SK-N-MC (cell line): ENCODE measurements around the gene DTNBP1.

Experiments
- DNase-seq: peaks from one replicate; pipeline ENCODE4 v3.0.0-alpha.2; 2011; ENCODE audit warnings: low read depth, low spot score
- H3K27ac ChIP-seq: fragments of 200-600 bp; sonication (generic); 2 replicates; pipeline ENCODE4 v1.5.1; 2016; ENCODE audit warnings: mixed run types
- H3K36me3 ChIP-seq: fragments of 200-600 bp; sonication (generic); 2 replicates; pipeline ENCODE4 v1.6.1; 2017; ENCODE audit warnings: antibody characterized with exemption, low read length, mixed read lengths; ENCODE audit not compliant: insufficient read depth
- H3K4me3 ChIP-seq: fragments of 200-600 bp; sonication (generic); 2 replicates; pipeline ENCODE4 v1.5.1; 2016
- H3K9ac ChIP-seq: fragments of 200-600 bp; sonication (generic); 2 replicates; pipeline ENCODE4 v1.8.0; 2017; ENCODE audit warnings: mixed run types, mixed read lengths; ENCODE audit not compliant: insufficient read length
- H3K9me3 ChIP-seq: fragments of 200-600 bp; sonication (generic); 2 replicates; pipeline ENCODE4 v1.6.1; 2017; ENCODE audit warnings: low read depth, mild to moderate bottlenecking, antibody characterized with exemption, low read length, moderate library complexity, mixed read lengths
- EZH2 ChIP-seq: fragments of 200-600 bp; sonication (generic); IDR thresholded peaks from one replicate; pipeline ENCODE4 v1.6.1; 2017; ENCODE audit warnings: antibody characterized with exemption
- FOXP2 ChIP-seq: optimal IDR thresholded peaks from 2 replicates; pipeline ENCODE3; 2011; ENCODE audit warnings: mild to moderate bottlenecking, moderate library complexity; ENCODE audit not compliant: insufficient read depth; ENCODE audit errors: extremely low read length, control extremely low read depth
- POLR2AphosphoS5 ChIP-seq: IDR thresholded peaks from 2 replicates; pipeline ENCODE4 v1.6.1; 2012; ENCODE audit warnings: mild to moderate bottlenecking, low read depth, low read length, borderline replicate concordance

The DTNBP1 gene

DNA sequence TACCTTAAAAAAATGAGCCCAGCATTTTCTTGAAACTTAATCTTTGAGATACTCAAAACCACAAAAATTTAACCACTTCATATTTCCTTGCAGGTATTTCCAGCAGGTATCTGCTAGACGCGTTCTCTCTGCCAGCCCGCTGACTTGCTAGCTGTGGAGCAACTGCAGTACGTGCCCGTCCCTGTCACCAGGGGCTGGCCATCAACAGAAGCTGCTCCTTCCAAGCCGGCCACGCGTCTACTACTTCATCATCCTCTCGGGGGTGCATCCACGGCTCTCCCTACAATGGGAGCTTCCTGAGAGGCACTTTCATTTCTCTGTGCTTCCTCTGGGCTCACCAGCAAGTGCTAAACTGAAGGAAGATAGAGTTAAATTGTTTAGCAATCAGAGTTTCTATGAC is 132.4 kb downstream of the DTNBP1 start:
- H3K36me3 ChIP-seq = peaks cover 52% of the 10 kb centered on the region
- no peak for TF ChIP-seq POLR2AphosphoS5
- TF ChIP-seq EZH2 = no peak
- TF ChIP-seq FOXP2 = no peak
- H3K9ac ChIP-seq = no peak overlapping the region
- H3K9me3 ChIP-seq = no peaks in the 10 kb centered on the region
- H3K27ac ChIP-seq = 0 out of 2 replicates have a peak overlapping the region, but pooled peaks have one; percentile 35
- no peak for DNase-seq
- H3K4me3 ChIP-seq = no peak overlapping the region

- Histone ChIP-seq H3K4me3 (no peak overlapping the region), H3K9ac (no peak overlapping the region), H3K9me3 (no peaks in the 10 kb centered on the region), H3K27ac (no peak overlapping the region), H3K36me3 (peaks cover 67% of the 10 kb centered on the region)
- TF ChIP-seq EZH2 = no peak
- no peak for TF ChIP-seq POLR2AphosphoS5
- no peak for DNase-seq
Measured at GRCh38 chr6:15528870-15529269, 134.0 kb downstream of the DTNBP1 start.

GRCh38 chr6:15527838-15528617 is 134.8 kb downstream of the DTNBP1 start:
- Histone ChIP-seq H3K27ac (no peak overlapping the region), H3K9ac (no peak overlapping the region), H3K9me3 (no peaks in the 10 kb centered on the region), H3K36me3 (peaks cover 75% of the 10 kb centered on the region), H3K4me3 (no peak overlapping the region)
- DNase-seq = no peak
- TF ChIP-seq POLR2AphosphoS5 (no peak), FOXP2 (no peak), EZH2 (no peak)

DNA sequence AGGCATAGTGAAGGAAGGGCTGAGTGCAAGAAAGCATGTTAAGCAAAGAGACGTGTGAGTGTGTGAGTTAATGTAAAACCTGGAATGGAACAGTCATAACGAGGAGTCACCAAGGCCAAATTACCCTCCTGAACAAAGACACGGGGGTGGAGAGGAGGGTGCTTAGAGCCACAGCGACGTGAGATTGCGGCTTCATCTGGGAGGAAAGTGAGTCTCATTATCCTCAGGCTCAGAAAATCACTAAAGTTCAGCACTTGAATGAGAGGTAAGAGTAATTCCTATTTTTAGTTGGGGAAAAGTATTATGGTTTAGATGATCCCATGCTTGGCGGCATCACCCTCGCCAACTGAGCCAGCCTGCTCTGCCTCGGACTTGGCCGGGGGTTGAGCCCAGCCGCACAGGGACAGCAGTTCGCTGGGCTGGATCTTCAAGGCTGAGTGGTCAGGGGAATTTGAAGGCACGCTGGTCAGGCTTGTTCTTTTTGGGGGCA is 136.6 kb downstream of the DTNBP1 start:
- Histone ChIP-seq H3K9me3 (no peaks in the 10 kb centered on the region), H3K9ac (no peak overlapping the region), H3K27ac (no peak overlapping the region), H3K4me3 (no peak overlapping the region), H3K36me3 (peaks cover 86% of the 10 kb centered on the region)
- TF ChIP-seq EZH2 (no peak), POLR2AphosphoS5 (no peak), FOXP2 (no peak)
- no peak for DNase-seq

DNA sequence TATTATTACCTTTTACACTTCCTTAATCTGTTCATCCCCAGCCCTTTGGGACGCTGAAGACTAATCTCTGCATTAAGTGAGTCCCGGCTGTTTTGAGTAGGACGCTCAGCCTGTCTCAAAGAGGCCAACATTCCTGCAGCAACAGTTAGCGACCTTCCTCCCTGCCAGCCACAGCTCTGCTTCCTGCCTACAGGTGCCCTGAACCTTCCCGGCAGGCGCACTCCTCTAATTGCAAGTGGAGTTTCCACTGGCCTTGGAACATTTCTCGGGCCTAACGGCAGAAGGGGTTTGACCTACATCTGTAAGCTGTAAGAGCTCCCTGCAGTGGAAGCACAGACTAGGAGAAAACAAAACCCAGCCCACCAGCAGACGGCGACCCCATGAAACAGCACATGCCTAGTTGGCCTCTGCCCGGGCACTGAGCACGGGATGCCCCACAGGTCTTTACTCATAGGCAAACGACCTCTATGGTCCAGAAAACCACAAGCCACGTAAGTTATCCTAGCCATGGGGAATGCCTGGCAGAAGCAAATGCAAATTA is 137.9 kb downstream of the DTNBP1 start:
- H3K9ac ChIP-seq = no peak overlapping the region
- no peak overlapping the region for H3K27ac ChIP-seq
- H3K9me3 ChIP-seq = no peaks in the 10 kb centered on the region
- H3K36me3 ChIP-seq = peaks cover 91% of the 10 kb centered on the region
- no peak overlapping the region for H3K4me3 ChIP-seq
- no peak for DNase-seq
- TF ChIP-seq POLR2AphosphoS5 = no peak
- TF ChIP-seq EZH2 = no peak

GRCh38 chr6:15523679-15524630 is 138.9 kb downstream of the DTNBP1 start:
- Histone ChIP-seq H3K9ac (no peak overlapping the region), H3K9me3 (no peaks in the 10 kb centered on the region), H3K27ac (no peak overlapping the region), H3K4me3 (no peak overlapping the region), H3K36me3 (peaks cover 95% of the 10 kb centered on the region)
- DNase-seq = no peak
- no peak for TF ChIP-seq EZH2
- TF ChIP-seq FOXP2 = no peak
- no peak; the same call in 1 of the 2 replicates for TF ChIP-seq POLR2AphosphoS5

DNA sequence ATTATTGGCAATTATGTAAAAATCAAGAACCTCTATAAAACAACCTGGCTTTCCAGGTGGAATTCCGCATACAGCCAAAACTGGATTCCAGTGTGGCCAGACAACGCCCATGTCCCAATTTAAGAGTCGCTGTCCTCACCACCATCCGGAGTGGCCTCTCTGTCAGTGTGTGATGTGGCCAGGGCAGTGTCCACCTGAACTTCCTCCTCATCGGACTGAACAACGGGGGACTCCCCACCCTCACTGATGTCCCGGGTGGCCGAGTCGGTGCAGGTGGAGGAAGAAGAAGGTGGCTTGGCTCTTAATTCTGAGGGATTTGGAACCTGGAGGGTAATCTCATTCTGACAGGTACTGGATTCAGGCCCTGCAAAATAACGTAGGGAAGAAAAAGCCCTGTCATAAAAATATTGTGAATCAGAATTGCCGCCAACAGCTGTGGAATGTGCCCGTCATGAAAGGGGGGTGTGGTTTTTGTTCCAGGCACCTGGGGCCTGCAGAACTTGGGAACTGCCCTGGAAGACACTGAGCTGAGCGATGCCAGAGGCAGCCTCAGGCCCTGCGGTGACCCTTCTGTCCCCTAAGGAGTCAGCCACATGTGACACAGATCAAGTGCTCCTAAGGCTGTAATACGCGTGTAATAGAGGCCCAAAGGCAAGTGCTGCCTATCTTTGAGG is 139.8 kb downstream of the DTNBP1 start:
- Histone ChIP-seq H3K9me3 (no peaks in the 10 kb centered on the region), H3K9ac (no peak overlapping the region), H3K4me3 (no peak overlapping the region), H3K36me3 (peaks cover 94% of the 10 kb centered on the region), H3K27ac (no peak overlapping the region)
- no peak for TF ChIP-seq FOXP2
- TF ChIP-seq EZH2 = no peak
- TF ChIP-seq POLR2AphosphoS5 = no peak
- DNase-seq = no peak

- DNase-seq = no peak
- no peaks in the 10 kb centered on the region for H3K9me3 ChIP-seq
- no peak overlapping the region for H3K27ac ChIP-seq
- H3K4me3 ChIP-seq = no peak overlapping the region
- H3K36me3 ChIP-seq = peaks cover 94% of the 10 kb centered on the region
- TF ChIP-seq POLR2AphosphoS5 (no peak), FOXP2 (no peak), EZH2 (no peak)
- no peak overlapping the region for H3K9ac ChIP-seq
Measured at GRCh38 chr6:15522427-15522826, 140.4 kb downstream of the DTNBP1 start.
